Activated CD8-positive, alpha-beta T cell treated with anti-CD3 and anti-CD28 coated beads for 36 hours (primary cell): ENCODE measurements around the gene PPM1D. TPM values are rescaled to one million over a fixed set of nuclear protein-coding genes. Genes with fewer than 3 reads are reported as not detected.

Experiments used
- ATAC-seq: fragments of 200-7000 bp; cut with Tn5 transposase; one replicate; pipeline ENCODE4 v1.10.0; 2021; ENCODE audit warnings: mild to moderate bottlenecking, moderate library complexity
- CTCF ChIA-PET: fragments of 350-600 bp; sonication (Branson Sonifier 250); formaldehyde crosslinking; loops from one replicate; lab custom pipeline; 2021; ENCODE audit warnings: antibody characterized with exemption; lab: Charles Lee
- POLR2A ChIA-PET: fragments of 350-600 bp; sonication (Branson Sonifier 250); formaldehyde crosslinking; loops from one replicate; lab custom pipeline; 2021; ENCODE audit warnings: antibody characterized with exemption; lab: Charles Lee
- DNase-seq: peaks from one replicate; pipeline ENCODE4 v3.0.0-alpha.2; 2020
- H3K27ac Mint-ChIP-seq: one replicate; pipeline ENCODE4 v1.8.0; 2021; ENCODE audit warnings: mild to moderate bottlenecking, mixed read lengths
- H3K27me3 Mint-ChIP-seq: one replicate; pipeline ENCODE4 v1.8.0; 2021; ENCODE audit warnings: mixed read lengths
- H3K36me3 Mint-ChIP-seq: one replicate; pipeline ENCODE4 v1.8.0; 2021; ENCODE audit warnings: low read depth, mixed read lengths
- H3K4me1 Mint-ChIP-seq: one replicate; pipeline ENCODE4 v1.8.0; 2021; ENCODE audit warnings: low read depth, mixed read lengths
- H3K4me3 Mint-ChIP-seq: one replicate; pipeline ENCODE4 v1.8.0; 2021; ENCODE audit warnings: mild to moderate bottlenecking, moderate library complexity, mixed read lengths
- H3K9me3 Mint-ChIP-seq: one replicate; pipeline ENCODE4 v1.8.0; 2021; ENCODE audit warnings: mixed read lengths
- intact Hi-C: fragments of 100-400 bp; cut with micrococcal nuclease; formaldehyde crosslinking; loops from one replicate; pipeline ENCODE4 v1.10.0; 2022
- total RNA-seq, 2 experiments: library from RNA; stranded (reverse); gene quantifications; one replicate each; pipeline ENCODE4 v1.2.3, GENCODE V29; 2021
- TF ChIP-seq, protein P1 (sequence below): fragments of 200-600 bp; IDR thresholded peaks from one replicate; pipeline ENCODE4 v1.8.0; 2022; ENCODE audit warnings: antibody characterized with exemption, mild to moderate bottlenecking

PPM1D gene
- total RNA-seq, 2 experiments from 2014 or later = 11.6 to 12.3 TPM

GRCh38 chr17:60678118-60678444 lies 78.1 kb downstream of the PPM1D start:
- peak overlapping the region; percentile 95 for H3K4me3 Mint-ChIP-seq
- H3K36me3 Mint-ChIP-seq = no peaks in the 10 kb centered on the region
- DNase-seq = no peak
- TF ChIP-seq, protein P1, sequence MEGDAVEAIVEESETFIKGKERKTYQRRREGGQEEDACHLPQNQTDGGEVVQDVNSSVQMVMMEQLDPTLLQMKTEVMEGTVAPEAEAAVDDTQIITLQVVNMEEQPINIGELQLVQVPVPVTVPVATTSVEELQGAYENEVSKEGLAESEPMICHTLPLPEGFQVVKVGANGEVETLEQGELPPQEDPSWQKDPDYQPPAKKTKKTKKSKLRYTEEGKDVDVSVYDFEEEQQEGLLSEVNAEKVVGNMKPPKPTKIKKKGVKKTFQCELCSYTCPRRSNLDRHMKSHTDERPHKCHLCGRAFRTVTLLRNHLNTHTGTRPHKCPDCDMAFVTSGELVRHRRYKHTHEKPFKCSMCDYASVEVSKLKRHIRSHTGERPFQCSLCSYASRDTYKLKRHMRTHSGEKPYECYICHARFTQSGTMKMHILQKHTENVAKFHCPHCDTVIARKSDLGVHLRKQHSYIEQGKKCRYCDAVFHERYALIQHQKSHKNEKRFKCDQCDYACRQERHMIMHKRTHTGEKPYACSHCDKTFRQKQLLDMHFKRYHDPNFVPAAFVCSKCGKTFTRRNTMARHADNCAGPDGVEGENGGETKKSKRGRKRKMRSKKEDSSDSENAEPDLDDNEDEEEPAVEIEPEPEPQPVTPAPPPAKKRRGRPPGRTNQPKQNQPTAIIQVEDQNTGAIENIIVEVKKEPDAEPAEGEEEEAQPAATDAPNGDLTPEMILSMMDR = no peak
- peaks cover 9% of the 10 kb centered on the region for H3K4me1 Mint-ChIP-seq
- no peaks in the 10 kb centered on the region for H3K27me3 Mint-ChIP-seq
- CTCF ChIA-PET = interaction anchor here (0.9 to 1.9 kb wide), 6 partner anchors 18 to 78 kb away, joined by 3 to 8 read pairs (median 4); partner anchors contain the start of gene PPM1D
- H3K27ac Mint-ChIP-seq = peak overlapping the region; percentile 77
- H3K9me3 Mint-ChIP-seq = peaks cover 3% of the 10 kb centered on the region
- POLR2A ChIA-PET = interaction anchor here (1.5 to 1.7 kb wide), 2 partner anchors 9 to 78 kb away, joined by 3 to 8 read pairs; partner anchors contain the start of gene PPM1D
- intact Hi-C loops = no loop called here
- ATAC-seq = no peak

DNA sequence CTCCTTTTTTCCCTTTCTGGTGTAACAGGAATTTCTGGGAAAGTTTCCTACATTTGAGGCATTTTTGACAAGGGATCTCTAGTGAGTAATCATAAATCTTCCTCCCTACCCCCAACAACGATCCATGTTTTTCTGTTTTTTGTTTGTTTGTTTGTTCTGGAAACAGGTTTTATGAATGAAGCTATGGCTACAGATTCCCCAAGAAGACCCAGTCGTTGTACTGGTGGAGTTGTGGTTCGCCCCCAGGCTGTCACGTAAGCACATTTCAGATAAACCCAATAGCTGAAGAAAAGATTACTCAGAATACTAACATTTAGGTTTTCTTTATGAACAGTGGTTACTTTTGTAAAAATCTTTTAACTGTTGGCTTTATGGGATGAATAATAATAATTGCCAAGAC lies 79.3 kb downstream of the PPM1D start:
- H3K27me3 Mint-ChIP-seq = no peaks in the 10 kb centered on the region
- ATAC-seq = no peak
- intact Hi-C loops = no loop called here

DNA sequence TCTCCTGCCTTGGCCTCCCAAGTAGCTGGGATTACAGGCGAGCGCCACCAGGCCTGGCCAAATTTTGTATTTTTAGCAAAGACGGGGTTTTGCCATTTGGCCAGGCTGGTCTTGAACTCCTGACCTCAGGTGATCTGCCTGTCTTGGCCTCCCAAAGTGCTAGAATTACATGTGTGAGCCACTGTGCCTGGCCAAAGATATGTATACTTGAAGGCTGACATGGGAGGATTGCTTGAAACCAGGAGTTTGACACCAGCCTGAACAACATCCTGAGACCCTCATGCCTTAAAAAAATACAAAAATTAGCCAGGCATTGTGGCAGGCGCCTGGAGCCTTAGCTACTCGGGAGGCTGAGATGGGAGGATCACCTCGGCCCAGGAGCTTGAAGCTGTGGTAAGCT lies 80.8 kb downstream of the PPM1D start:
- Mint-ChIP-seq H3K9me3 (no peaks in the 10 kb centered on the region), H3K36me3 (no peaks in the 10 kb centered on the region), H3K4me1 (peaks cover 9% of the 10 kb centered on the region), H3K27me3 (no peaks in the 10 kb centered on the region), H3K4me3 (no peak overlapping the region), H3K27ac (no peak overlapping the region)
- TF ChIP-seq, protein P1 = no peak
- ChIA-PET POLR2A (no interaction called here), CTCF (no interaction called here)
- no peak for ATAC-seq
- no peak for DNase-seq
- intact Hi-C loops = no loop called here

More for the DNA sequence above, 79.3 kb downstream of the PPM1D start:
- H3K27ac Mint-ChIP-seq = no peak overlapping the region
- H3K4me1 Mint-ChIP-seq = peaks cover 9% of the 10 kb centered on the region
- no peaks in the 10 kb centered on the region for H3K36me3 Mint-ChIP-seq
- H3K4me3 Mint-ChIP-seq = peak overlapping the region; percentile 41
- CTCF ChIA-PET = no interaction called here
- no peak for DNase-seq
- POLR2A ChIA-PET = interaction anchor here (0.8 kb wide), 2 partner anchors 10 to 12 kb away, joined by 3 read pairs; no protein-coding TSS in a partner anchor
- TF ChIP-seq, protein P1 = no peak
- peaks cover 3% of the 10 kb centered on the region for H3K9me3 Mint-ChIP-seq

- no peak for ATAC-seq
- intact Hi-C loops = no loop called here
- Mint-ChIP-seq H3K9me3 (no peaks in the 10 kb centered on the region), H3K4me3 (no peak overlapping the region), H3K27me3 (no peaks in the 10 kb centered on the region), H3K4me1 (no peaks in the 10 kb centered on the region), H3K36me3 (no peaks in the 10 kb centered on the region), H3K27ac (no peak overlapping the region)
- TF ChIP-seq, protein P1 = no peak
- ChIA-PET POLR2A (no interaction called here), CTCF (interaction anchor here (0.6 kb wide), 1 partner anchor 26 kb away, joined by 4 read pairs; no protein-coding TSS in a partner anchor)
- DNase-seq = no peak
Measured at GRCh38 chr17:60685437-60685836, 85.4 kb downstream of the PPM1D start.

- POLR2A ChIA-PET = interaction anchor here (0.6 kb wide), 1 partner anchor 276 kb away, joined by 4 read pairs; no protein-coding TSS in a partner anchor
- ATAC-seq = no peak
- H3K27ac Mint-ChIP-seq = no peak overlapping the region
- no peaks in the 10 kb centered on the region for H3K36me3 Mint-ChIP-seq
- H3K27me3 Mint-ChIP-seq = no peaks in the 10 kb centered on the region
- intact Hi-C loops = no loop called here
- no peaks in the 10 kb centered on the region for H3K4me1 Mint-ChIP-seq
- H3K4me3 Mint-ChIP-seq = no peak overlapping the region
- DNase-seq = no peak
- TF ChIP-seq, protein P1 = no peak
- no peaks in the 10 kb centered on the region for H3K9me3 Mint-ChIP-seq
- CTCF ChIA-PET = interaction anchor here (1.0 kb wide), 1 partner anchor 25 kb away, joined by 3 read pairs; no protein-coding TSS in a partner anchor
Measured at GRCh38 chr17:60695960-60696359, 96.0 kb downstream of the PPM1D start.
